ENCODE data around the gene LRBA. TPM values are rescaled to one million over a fixed set of nuclear protein-coding genes. Genes with fewer than 3 reads are reported as not detected.
"Not testable (repeated sequence)": the region's sequence is repeated elsewhere in the genome, so short reads cannot be mapped to it uniquely, and the experiment has no call there.

Gene LRBA
- total RNA-seq, 2 donors from 2014 or later: 30.9 to 33.7 TPM

- Histone ChIP-seq H3K4me1 (ENCODE audit: control insufficient read depth in 1 of 2, low read depth in 2 of 2) (no peaks in the 10 kb centered on the region), H3K27ac (no peak overlapping the region), H3K36me3 (no peaks in the 10 kb centered on the region), H3K27me3 (replicated peaks; ENCODE audit: insufficient read depth) (no peaks in the 10 kb centered on the region), H3K4me3 (no peak overlapping the region), H3K9me3 (no peaks in the 10 kb centered on the region)
- TF ChIP-seq CTCF (IDR thresholded peaks at IDR 0.05): no peak
- no peak for ATAC-seq (ENCODE audit: insufficient number of reproducible peaks, low FRiP score, low read depth)
- DNase-seq (ENCODE audit: low spot score): no peak
Observed at GRCh38 chr4:150515135-150515534, 499.9 kb downstream of the LRBA start.

- H3K27ac ChIP-seq: no peak overlapping the region
Observed at GRCh38 chr4:150514709-150515108, 500.4 kb downstream of the LRBA start.

GRCh38 chr4:150510176-150510865 lies 504.8 kb downstream of the LRBA start:
- DNase-seq (ENCODE audit: low spot score): no peak
- Histone ChIP-seq H3K4me3 (peak overlapping the region; percentile 59), H3K9me3 (no peaks in the 10 kb centered on the region), H3K36me3 (no peaks in the 10 kb centered on the region), H3K27me3 (replicated peaks; ENCODE audit: insufficient read depth) (no peaks in the 10 kb centered on the region), H3K27ac (peak overlapping the region; percentile 41 to 57), H3K4me1 (ENCODE audit: control insufficient read depth in 1 of 2, low read depth in 2 of 2) (peaks cover 0 to 5% of the 10 kb centered on the region in 2 donors)
- no peak for TF ChIP-seq CTCF (IDR thresholded peaks at IDR 0.05)
- peak; percentile 28 for ATAC-seq (ENCODE audit: insufficient number of reproducible peaks, low FRiP score, low read depth)

More at GRCh38 chr4:150514709-150515108, 500.4 kb downstream of the LRBA start:
- H3K27me3 ChIP-seq (replicated peaks; ENCODE audit: insufficient read depth): no peaks in the 10 kb centered on the region
- H3K4me3 ChIP-seq: no peak overlapping the region
- peaks cover 0 to 4% of the 10 kb centered on the region in 2 donors for H3K4me1 ChIP-seq (ENCODE audit: control insufficient read depth in 1 of 2, low read depth in 2 of 2)
- no peaks in the 10 kb centered on the region for H3K9me3 ChIP-seq
- no peaks in the 10 kb centered on the region for H3K36me3 ChIP-seq
- DNase-seq (ENCODE audit: low spot score) (no peak), ATAC-seq (ENCODE audit: insufficient number of reproducible peaks, low FRiP score, low read depth) (no peak)
- no peak for TF ChIP-seq CTCF (IDR thresholded peaks at IDR 0.05)

- ATAC-seq (ENCODE audit: insufficient number of reproducible peaks, low FRiP score, low read depth); H3K4me3 ChIP-seq; H3K27ac ChIP-seq; H3K9me3 ChIP-seq; H3K27me3 ChIP-seq (replicated peaks; ENCODE audit: insufficient read depth); H3K4me1 ChIP-seq (ENCODE audit: control insufficient read depth in 1 of 2, low read depth in 2 of 2); DNase-seq (ENCODE audit: low spot score); H3K36me3 ChIP-seq: not testable (repeated sequence)
Observed at GRCh38 chr4:150507656-150508055, 507.4 kb downstream of the LRBA start.

- DNase-seq (ENCODE audit: low spot score) (no peak), ATAC-seq (ENCODE audit: insufficient number of reproducible peaks, low FRiP score, low read depth) (no peak)
- H3K4me1 ChIP-seq (ENCODE audit: control insufficient read depth in 1 of 2, low read depth in 2 of 2): peaks cover 0 to 2% of the 10 kb centered on the region in 2 donors
- no peaks in the 10 kb centered on the region for H3K9me3 ChIP-seq
- no peaks in the 10 kb centered on the region for H3K27me3 ChIP-seq (replicated peaks; ENCODE audit: insufficient read depth)
- H3K27ac ChIP-seq: no peak overlapping the region
- H3K36me3 ChIP-seq: no peaks in the 10 kb centered on the region
- no peak for TF ChIP-seq CTCF (IDR thresholded peaks at IDR 0.05)
- no peak overlapping the region for H3K4me3 ChIP-seq
Observed at GRCh38 chr4:150501983-150502382, 513.1 kb downstream of the LRBA start.

Data from thoracic aorta (tissue), 2 donors.